Ovary (tissue), 9 donors: ENCODE results near the gene PPARA. TPM values are rescaled to one million over a fixed set of nuclear protein-coding genes. Genes with fewer than 3 reads are reported as not detected.

Experiments used
- DNase-seq, 5 donors: peaks; one replicate each; pipeline ENCODE4 v3.0.0-alpha.2; 2019 to 2020
- H3K27ac ChIP-seq, 2 donors: fragments of 200-600 bp; one replicate each; pipeline versions ENCODE4 v1.5.1 to v1.8.0; 2019 to 2022
- H3K27me3 ChIP-seq: fragments of 200-600 bp; one replicate; pipeline ENCODE4 v1.8.0; 2022
- H3K36me3 ChIP-seq: fragments of 200-600 bp; sonication (generic); one replicate; pipeline ENCODE4 v1.5.1; 2019
- H3K4me1 ChIP-seq: one replicate; pipeline ENCODE4 v1.8.1; 2013; ENCODE audit warnings: mild to moderate bottlenecking, moderate library complexity; ENCODE audit not compliant: insufficient read depth
- H3K4me3 ChIP-seq: fragments of 200-600 bp; sonication (generic); one replicate; pipeline ENCODE4 v1.5.1; 2017
- H3K9me3 ChIP-seq, 2 donors: fragments of 200-600 bp in 1 of 2; sonication (generic) in 1 of 2; one replicate each; pipeline versions ENCODE4 v1.5.1 to v1.8.1; 2013 to 2019; ENCODE audit warnings: mild to moderate bottlenecking in 1 of 2, moderate library complexity in 1 of 2
- EP300 ChIP-seq: sonication (generic); formaldehyde crosslinking; IDR thresholded peaks from one replicate; pipeline ENCODE4 v1.6.1; 2017; ENCODE audit warnings: antibody characterized with exemption
- POLR2A ChIP-seq: fragments of 450-650 bp; IDR thresholded peaks from one replicate; pipeline ENCODE4 v1.6.1; 2017; ENCODE audit warnings: antibody characterized with exemption, mild to moderate bottlenecking, moderate library complexity
- WGBS, 3 donors: extraction: QIAGEN DNeasy Blood & Tissue Kit in 1 of 3; methylation state at CpG; one replicate each; pipeline versions ENCODE4 v1.1.5 to v1.1.7; 2013 to 2017; 5-methylcytosine and 5-hydroxymethylcytosine counted together
- intact Hi-C, 4 donors: fragments of 100-400 bp; cut with DNase I; formaldehyde crosslinking; loops; one replicate each; pipeline versions ENCODE4 v1.11.0 to v1.15.1; 2022 to 2023
- polyA plus RNA-seq, 2 donors: library from polyadenylated mRNA; stranded (reverse); fragments of 200-250 nt in 1 of 2; fragments of 350-450 nt in 1 of 2; fragmentation: Illumina TruSeq in 1 of 2; extraction: RNeasy Lipid Tissue Mini Kit (QIAGEN cat#74804) in 1 of 2; gene quantifications; one replicate each; pipeline ENCODE4 v1.2.3, GENCODE V29; 2013 to 2014
- total RNA-seq, 7 donors: library from RNA; depleted of rRNA in 2 of 7; stranded (reverse); fragments of >200 nt in 2 of 7; fragmentation: NEBNext Ultra II Directional in 3 of 7; extraction: Animal tissue kit (Norgen Biotek cat#: 25700) in 3 of 7; gene quantifications; one replicate each; pipeline versions ENCODE4 v1.1.0 to v1.2.4, GENCODE V29; 2016 to 2023
- TF ChIP-seq, protein P1 (sequence below), 3 donors: fragments of 450-650 bp in 2 of 3; fragments of 200-600 bp in 1 of 3; IDR thresholded peaks; one replicate each; pipeline versions ENCODE4 v1.5.1 to v1.8.0; 2016 to 2022; ENCODE audit warnings: antibody characterized with exemption in 3 of 3, mild to moderate bottlenecking in 1 of 3
- donor health status: DM: no; HTN: no; CAD: no; lungs with moderate emphysema.
- donor health status: DM: no; HTN: no; CAD: no.
- donor health status: Bipolar disorder and iron deficiency.
- donor health status: DM: yes; HTN: yes; CAD: no.
- donor health status: DM: no; HTN: no; CAD: no.
- donor health status: DM: yes; HTN: yes; CAD: no.

PPARA gene
- total and polyA plus RNA-seq, 9 donors = 9.7 to 41.0 (median 29.9) TPM

DNA sequence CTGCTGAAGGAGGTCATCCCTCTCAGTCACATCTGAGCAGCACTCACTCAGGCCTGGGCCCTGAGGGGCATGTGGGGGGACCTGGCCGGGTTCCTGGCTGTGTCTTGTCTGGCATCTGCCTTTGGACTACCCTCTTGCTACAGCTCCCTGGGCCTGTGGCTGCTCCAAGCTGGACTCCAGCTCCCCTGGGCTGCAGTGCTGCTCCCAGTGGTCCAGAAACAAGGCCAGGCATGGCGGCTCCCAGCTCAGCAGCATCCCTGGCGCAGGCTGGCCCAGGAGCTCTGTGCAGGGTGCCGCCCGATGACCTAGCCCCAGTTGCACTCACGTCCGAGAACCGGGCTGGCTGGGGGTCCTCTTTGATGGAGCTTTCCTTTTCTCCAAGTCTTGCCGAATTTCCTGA is 94.4 kb downstream of the PPARA start:
- TF ChIP-seq POLR2A (no peak), EP300 (no peak)
- TF ChIP-seq, protein P1, sequence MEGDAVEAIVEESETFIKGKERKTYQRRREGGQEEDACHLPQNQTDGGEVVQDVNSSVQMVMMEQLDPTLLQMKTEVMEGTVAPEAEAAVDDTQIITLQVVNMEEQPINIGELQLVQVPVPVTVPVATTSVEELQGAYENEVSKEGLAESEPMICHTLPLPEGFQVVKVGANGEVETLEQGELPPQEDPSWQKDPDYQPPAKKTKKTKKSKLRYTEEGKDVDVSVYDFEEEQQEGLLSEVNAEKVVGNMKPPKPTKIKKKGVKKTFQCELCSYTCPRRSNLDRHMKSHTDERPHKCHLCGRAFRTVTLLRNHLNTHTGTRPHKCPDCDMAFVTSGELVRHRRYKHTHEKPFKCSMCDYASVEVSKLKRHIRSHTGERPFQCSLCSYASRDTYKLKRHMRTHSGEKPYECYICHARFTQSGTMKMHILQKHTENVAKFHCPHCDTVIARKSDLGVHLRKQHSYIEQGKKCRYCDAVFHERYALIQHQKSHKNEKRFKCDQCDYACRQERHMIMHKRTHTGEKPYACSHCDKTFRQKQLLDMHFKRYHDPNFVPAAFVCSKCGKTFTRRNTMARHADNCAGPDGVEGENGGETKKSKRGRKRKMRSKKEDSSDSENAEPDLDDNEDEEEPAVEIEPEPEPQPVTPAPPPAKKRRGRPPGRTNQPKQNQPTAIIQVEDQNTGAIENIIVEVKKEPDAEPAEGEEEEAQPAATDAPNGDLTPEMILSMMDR (IDR thresholded peaks at IDR 0.05) = no peak
- no peaks in the 10 kb centered on the region for H3K27me3 ChIP-seq
- no peak overlapping the region for H3K4me3 ChIP-seq
- H3K9me3 ChIP-seq = no peaks in the 10 kb centered on the region
- intact Hi-C loops = no loop called here
- DNase-seq = peak in 1 of 5 donors; percentile 19
- H3K4me1 ChIP-seq = peaks cover 11% of the 10 kb centered on the region
- no peaks in the 10 kb centered on the region for H3K36me3 ChIP-seq
- H3K27ac ChIP-seq = no peak overlapping the region
- 67 to 80% (median 75%) methylated on average over 9 of the region's 9 CpGs for WGBS, 3 donors

DNA sequence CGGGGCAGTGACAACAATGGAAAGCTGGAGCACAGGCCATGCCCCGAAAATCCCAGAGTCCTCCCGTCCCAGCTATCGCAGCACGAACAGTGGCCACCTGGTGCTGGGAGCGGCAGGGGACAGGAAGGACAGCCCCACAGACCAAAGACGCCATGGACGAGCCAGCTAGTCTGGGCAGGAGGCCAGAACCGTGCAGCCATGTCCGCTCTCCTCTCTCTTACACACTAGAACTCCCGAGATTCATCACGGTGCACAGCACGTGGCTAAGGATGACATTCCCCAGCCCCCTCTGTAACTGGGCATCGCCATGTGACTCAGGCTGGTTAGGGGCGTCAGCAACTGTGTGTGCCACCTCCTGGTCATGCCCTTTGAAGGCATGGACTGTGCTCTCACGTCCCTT is 95.2 kb downstream of the PPARA start:
- DNase-seq = peak in 2 of 5 donors; percentile 38 to 40
- Histone ChIP-seq H3K4me3 (no peak overlapping the region), H3K27me3 (no peaks in the 10 kb centered on the region), H3K4me1 (peaks cover 11% of the 10 kb centered on the region), H3K9me3 (no peaks in the 10 kb centered on the region), H3K36me3 (no peaks in the 10 kb centered on the region), H3K27ac (no peak overlapping the region)
- intact Hi-C loops = no loop called here
- TF ChIP-seq, protein P1 (IDR thresholded peaks at IDR 0.05) = no peak
- TF ChIP-seq POLR2A = no peak
- no peak for TF ChIP-seq EP300
- WGBS, 3 donors = 56 to 70% (median 59%) methylated on average over 16 of the region's 16 CpGs

DNA sequence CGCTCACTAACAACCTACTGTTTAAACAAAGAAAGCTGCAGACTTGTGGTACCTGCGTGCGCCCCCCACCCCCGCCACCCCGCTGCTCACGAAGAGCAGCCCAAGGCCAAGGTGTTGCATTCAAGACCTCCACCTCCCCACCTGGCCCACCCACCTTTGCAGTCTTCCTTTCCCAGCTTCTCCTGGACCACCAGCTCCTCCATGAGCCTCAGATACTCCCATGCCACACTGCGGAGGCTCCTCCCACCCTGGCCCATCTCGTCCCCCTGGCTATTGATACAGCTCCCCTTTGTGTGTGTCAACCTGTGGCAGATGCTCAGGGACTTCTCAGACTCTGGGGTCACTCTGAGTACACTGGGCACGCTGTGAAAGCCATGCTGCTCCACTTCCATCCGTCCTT is 95.9 kb downstream of the PPARA start:
- Histone ChIP-seq H3K4me1 (peaks cover 14% of the 10 kb centered on the region), H3K4me3 (no peak overlapping the region), H3K36me3 (no peaks in the 10 kb centered on the region), H3K27me3 (no peaks in the 10 kb centered on the region), H3K9me3 (no peaks in the 10 kb centered on the region), H3K27ac (no peak overlapping the region)
- WGBS, 3 donors = 93 to 95% (median 94%) methylated on average over 10 of the region's 10 CpGs
- no peak for DNase-seq
- TF ChIP-seq, protein P1 (IDR thresholded peaks at IDR 0.05) = no peak
- no peak for TF ChIP-seq POLR2A
- TF ChIP-seq EP300 = no peak
- intact Hi-C loops = no loop called here

DNA sequence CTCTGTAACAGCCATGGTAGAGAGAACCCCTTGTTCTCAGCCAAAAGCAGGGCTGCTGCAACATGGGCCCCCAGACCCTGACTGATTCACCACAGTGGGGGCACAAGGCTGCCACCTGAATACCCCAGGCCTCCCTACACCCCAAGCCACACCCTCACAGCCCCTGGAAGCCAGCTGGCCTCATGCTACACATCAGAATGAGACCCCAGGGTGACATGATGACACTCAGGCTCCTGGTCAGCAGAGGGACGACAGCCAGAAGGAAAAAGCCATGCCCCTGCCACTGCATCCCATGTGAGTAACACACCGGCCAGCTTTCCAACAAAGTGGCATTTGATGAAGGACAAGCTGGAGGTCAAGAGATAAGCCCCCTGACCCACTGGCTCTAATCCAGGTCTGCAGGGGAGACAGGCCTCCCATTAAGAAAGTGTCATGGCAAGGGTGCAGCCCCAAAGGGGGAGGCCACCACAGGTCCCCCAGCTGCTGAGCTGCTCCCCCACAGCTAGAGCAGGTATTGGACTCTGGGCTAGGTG is 97.2 kb downstream of the PPARA start:
- TF ChIP-seq, protein P1 (IDR thresholded peaks at IDR 0.05) = no peak
- no peak for TF ChIP-seq POLR2A
- TF ChIP-seq EP300 = no peak
- intact Hi-C loops = no loop called here
- no peaks in the 10 kb centered on the region for H3K9me3 ChIP-seq
- WGBS, 3 donors = 81 to 91% (median 83%) methylated on average over 2 of the region's 2 CpGs
- H3K27ac ChIP-seq = no peak overlapping the region
- H3K27me3 ChIP-seq = no peaks in the 10 kb centered on the region
- no peak for DNase-seq
- H3K36me3 ChIP-seq = no peaks in the 10 kb centered on the region
- peaks cover 15% of the 10 kb centered on the region for H3K4me1 ChIP-seq
- no peak overlapping the region for H3K4me3 ChIP-seq
